22Rv1 (cell line): ENCODE measurements around the gene CLSTN3.

ENCODE experiments used
- CTCF ChIP-seq: fragments of 450-650 bp; IDR thresholded peaks from 2 replicates; pipeline ENCODE4 v1.5.1; 2017; ENCODE audit warnings: mild to moderate bottlenecking
- ZFX ChIP-seq: fragments of 450-650 bp; IDR thresholded peaks from 2 replicates; pipeline ENCODE4 v1.6.1; 2017; ENCODE audit warnings: antibody characterized with exemption, borderline replicate concordance

GRCh38 chr12:7096979-7097378 is 33.2 kb upstream of the CLSTN3 start:
- no peak for TF ChIP-seq CTCF
- no peak for TF ChIP-seq ZFX
